ENCODE measurements around the gene TIPARP.

TIPARP gene

DNA sequence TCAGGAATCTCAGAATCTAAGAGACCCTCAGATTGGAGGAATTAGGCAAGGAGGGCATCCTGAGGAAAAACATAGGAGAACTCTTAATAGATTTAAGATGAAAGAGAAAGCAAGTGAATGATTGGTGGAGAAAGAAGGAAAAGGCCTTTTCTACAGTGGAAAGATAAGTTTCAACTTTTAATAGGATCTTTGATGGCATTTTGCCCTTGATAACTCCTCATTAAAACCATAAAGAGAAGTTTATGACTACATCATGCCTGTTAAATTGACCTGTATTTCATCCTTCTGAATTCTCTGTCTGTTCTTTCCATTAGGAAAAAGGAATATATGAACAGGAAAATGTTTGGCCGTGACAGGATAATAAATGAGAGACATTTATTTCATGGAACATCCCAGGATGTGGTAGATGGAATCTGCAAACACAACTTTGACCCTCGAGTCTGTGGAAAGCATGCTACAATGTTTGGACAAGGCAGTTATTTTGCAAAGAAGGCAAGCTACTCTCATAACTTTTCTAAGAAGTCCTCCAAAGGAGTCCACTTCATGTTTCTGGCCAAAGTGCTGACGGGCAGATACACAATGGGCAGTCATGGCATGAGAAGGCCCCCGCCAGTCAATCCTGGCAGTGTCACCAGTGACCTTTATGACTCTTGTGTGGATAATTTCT, 30.1 kb downstream of the TIPARP start:
- TF ChIP-seq POLR2AphosphoS5 (IDR thresholded peaks at IDR 0.05; ENCODE audit: low read depth, low read length) (no peak), FOXP2 (optimal IDR thresholded peaks at IDR 0.05; ENCODE audit: borderline replicate concordance, extremely low read depth, extremely low read length, insufficient read depth) (no peak), SIN3A (IDR thresholded peaks at IDR 0.05; ENCODE audit: borderline replicate concordance, insufficient read depth, low read length) (no peak)

DNA sequence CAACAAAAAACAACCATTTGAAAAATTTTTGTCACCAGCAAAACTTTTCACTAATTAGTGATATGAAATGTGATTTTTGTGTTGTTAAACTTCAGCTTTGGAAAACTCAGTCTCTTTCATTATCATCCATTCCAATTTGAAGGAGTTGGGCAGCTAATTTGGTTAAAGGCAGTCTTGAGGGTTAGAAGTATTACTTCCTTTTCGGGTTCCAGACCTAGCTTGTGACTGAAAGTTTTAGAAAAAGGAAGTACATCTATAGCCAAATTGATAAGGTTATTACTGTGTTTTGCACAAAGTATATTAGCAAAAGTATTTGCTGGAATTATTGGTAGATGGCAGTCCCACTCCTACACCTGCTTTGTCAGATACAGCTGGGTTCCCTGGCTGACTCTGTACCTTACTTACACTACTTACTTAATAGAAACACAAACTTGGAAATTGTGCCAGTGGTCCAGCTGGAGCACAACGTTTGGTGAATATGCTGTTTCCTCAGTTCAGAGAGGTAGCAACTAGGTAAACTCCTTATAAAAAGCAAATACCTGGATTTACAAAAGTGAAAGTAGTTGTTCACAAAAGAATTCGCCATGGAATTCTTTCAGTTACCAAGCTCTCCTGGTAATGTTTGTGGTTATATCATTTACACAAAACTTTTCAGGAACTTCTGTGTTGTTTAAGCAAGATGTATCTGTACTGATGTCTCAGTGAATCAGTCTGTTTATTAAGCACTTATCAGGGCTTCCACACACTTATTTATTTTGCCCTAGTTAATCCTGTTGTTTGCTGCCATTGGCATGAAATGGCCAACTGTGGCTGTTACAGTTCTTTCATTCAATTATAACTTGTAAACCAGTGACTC, 31.6 kb downstream of the TIPARP start:
- no peak for TF ChIP-seq FOXP2 (optimal IDR thresholded peaks at IDR 0.05; ENCODE audit: borderline replicate concordance, extremely low read depth, extremely low read length, insufficient read depth)
- TF ChIP-seq SIN3A (IDR thresholded peaks at IDR 0.05; ENCODE audit: borderline replicate concordance, insufficient read depth, low read length), result no peak
- TF ChIP-seq TAF1 (IDR thresholded peaks at IDR 0.05; ENCODE audit: borderline replicate concordance, insufficient read depth, low read length), result no peak
- TF ChIP-seq POLR2AphosphoS5 (IDR thresholded peaks at IDR 0.05; ENCODE audit: low read depth, low read length), result no peak
- TF ChIP-seq, protein P1, sequence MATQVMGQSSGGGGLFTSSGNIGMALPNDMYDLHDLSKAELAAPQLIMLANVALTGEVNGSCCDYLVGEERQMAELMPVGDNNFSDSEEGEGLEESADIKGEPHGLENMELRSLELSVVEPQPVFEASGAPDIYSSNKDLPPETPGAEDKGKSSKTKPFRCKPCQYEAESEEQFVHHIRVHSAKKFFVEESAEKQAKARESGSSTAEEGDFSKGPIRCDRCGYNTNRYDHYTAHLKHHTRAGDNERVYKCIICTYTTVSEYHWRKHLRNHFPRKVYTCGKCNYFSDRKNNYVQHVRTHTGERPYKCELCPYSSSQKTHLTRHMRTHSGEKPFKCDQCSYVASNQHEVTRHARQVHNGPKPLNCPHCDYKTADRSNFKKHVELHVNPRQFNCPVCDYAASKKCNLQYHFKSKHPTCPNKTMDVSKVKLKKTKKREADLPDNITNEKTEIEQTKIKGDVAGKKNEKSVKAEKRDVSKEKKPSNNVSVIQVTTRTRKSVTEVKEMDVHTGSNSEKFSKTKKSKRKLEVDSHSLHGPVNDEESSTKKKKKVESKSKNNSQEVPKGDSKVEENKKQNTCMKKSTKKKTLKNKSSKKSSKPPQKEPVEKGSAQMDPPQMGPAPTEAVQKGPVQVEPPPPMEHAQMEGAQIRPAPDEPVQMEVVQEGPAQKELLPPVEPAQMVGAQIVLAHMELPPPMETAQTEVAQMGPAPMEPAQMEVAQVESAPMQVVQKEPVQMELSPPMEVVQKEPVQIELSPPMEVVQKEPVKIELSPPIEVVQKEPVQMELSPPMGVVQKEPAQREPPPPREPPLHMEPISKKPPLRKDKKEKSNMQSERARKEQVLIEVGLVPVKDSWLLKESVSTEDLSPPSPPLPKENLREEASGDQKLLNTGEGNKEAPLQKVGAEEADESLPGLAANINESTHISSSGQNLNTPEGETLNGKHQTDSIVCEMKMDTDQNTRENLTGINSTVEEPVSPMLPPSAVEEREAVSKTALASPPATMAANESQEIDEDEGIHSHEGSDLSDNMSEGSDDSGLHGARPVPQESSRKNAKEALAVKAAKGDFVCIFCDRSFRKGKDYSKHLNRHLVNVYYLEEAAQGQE (IDR thresholded peaks at IDR 0.05; ENCODE audit: insufficient read depth in 1 of 2, low read depth in 2 of 2, low read length in 2 of 2), result no peak

DNA sequence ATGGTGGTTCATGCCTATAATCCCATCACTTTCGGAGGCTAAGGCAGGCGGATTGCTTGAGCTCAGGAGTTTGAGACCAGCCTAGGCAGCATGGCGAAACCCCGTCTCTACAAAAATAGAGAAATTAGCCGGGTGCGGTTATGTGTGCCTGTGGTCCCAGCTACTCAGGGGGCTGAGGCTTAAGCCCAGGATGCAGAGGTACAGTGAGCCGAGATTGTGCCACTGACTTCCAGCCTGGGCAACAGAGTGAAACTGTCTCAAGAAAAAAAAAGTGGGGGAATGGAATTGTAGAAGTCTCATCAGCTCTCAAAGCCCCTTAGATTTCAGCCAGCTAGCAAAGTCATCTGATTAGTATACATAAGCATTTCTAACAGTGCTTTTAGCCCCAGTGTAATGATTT, 33.2 kb downstream of the TIPARP start:
- TF ChIP-seq FOXP2 (optimal IDR thresholded peaks at IDR 0.05; ENCODE audit: borderline replicate concordance, extremely low read depth, extremely low read length, insufficient read depth) (no peak), POLR2AphosphoS5 (IDR thresholded peaks at IDR 0.05; ENCODE audit: low read depth, low read length) (no peak), SIN3A (IDR thresholded peaks at IDR 0.05; ENCODE audit: borderline replicate concordance, insufficient read depth, low read length) (no peak), TAF1 (IDR thresholded peaks at IDR 0.05; ENCODE audit: borderline replicate concordance, insufficient read depth, low read length) (no peak)
- TF ChIP-seq, protein P1 (IDR thresholded peaks at IDR 0.05; ENCODE audit: insufficient read depth in 1 of 2, low read depth in 2 of 2, low read length in 2 of 2), result no peak

DNA sequence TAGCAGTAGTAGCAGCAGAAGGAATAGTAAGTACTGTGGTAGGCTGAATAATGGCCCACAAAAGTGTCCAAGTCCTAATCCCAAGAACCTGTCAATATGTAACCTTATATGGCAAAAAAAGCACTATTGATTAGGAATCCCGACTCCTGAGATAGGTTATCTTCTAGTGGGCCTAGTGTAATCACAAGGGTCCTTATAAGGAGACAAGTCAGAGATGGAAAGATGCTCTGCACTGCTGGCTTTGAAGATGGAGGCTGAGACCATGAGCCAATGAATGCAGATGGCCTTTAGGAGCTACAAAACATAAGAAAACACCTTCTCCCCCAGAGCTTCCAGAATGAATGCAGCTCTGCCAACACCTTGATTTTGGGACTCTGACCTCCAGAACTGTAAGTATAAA, 36.0 kb downstream of the TIPARP start:
- no peak for TF ChIP-seq FOXP2 (optimal IDR thresholded peaks at IDR 0.05; ENCODE audit: borderline replicate concordance, extremely low read depth, extremely low read length, insufficient read depth)
- TF ChIP-seq SIN3A (IDR thresholded peaks at IDR 0.05; ENCODE audit: borderline replicate concordance, insufficient read depth, low read length), result no peak
- TF ChIP-seq POLR2AphosphoS5 (IDR thresholded peaks at IDR 0.05; ENCODE audit: low read depth, low read length), result no peak
- TF ChIP-seq TAF1 (IDR thresholded peaks at IDR 0.05; ENCODE audit: borderline replicate concordance, insufficient read depth, low read length), result no peak
- TF ChIP-seq, protein P1 (IDR thresholded peaks at IDR 0.05; ENCODE audit: insufficient read depth in 1 of 2, low read depth in 2 of 2, low read length in 2 of 2), result no peak

DNA sequence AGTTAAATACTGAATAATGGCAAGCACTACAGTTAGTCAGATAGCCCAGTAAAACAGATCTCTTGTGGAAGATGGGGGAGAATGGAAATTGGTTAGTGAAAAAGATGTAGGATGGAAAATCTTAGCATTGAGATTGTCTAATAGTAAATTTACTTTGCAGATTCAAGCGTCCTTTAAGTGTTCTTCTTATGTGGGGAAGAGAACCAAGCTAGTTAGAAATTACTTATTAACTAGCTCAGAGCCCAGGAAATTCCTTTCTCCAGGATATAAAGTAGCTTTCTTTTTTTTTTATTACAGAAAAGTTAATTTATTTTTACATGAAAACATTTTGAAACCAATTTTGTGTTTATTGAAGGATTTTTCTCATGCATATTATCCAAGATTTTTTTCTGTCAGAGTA, 36.7 kb downstream of the TIPARP start:
- TF ChIP-seq POLR2AphosphoS5 (IDR thresholded peaks at IDR 0.05; ENCODE audit: low read depth, low read length), result no peak
- TF ChIP-seq, protein P1 (IDR thresholded peaks at IDR 0.05; ENCODE audit: insufficient read depth in 1 of 2, low read depth in 2 of 2, low read length in 2 of 2), result no peak

Measured in PFSK-1 (cell line).